Parathyroid adenoma (tissue), 2 donors: ENCODE measurements around the gene UBE2D4.
"Not testable (repeated sequence)": the region's sequence is repeated elsewhere in the genome, so short reads cannot be mapped to it uniquely, and the experiment has no call there.

Experiments used
- H2AFZ ChIP-seq: fragments of 300-600 bp; sonication (generic); one replicate; pipeline ENCODE4 v1.7.0; 2017; ENCODE audit warnings: antibody characterized with exemption, mild to moderate bottlenecking
- H3K27ac ChIP-seq: fragments of 300-600 bp; sonication (generic); one replicate; pipeline ENCODE4 v1.7.0; 2017
- H3K27me3 ChIP-seq: fragments of 300-600 bp; sonication (generic); one replicate; pipeline ENCODE4 v1.7.0; 2017; ENCODE audit warnings: low read length; ENCODE audit not compliant: control insufficient read depth, insufficient read depth
- H3K36me3 ChIP-seq: fragments of 300-600 bp; sonication (generic); one replicate; pipeline ENCODE4 v1.7.0; 2017; ENCODE audit warnings: low read length; ENCODE audit not compliant: control insufficient read depth, insufficient read depth
- H3K4me1 ChIP-seq: fragments of 300-600 bp; sonication (generic); one replicate; pipeline ENCODE4 v1.7.0; 2017; ENCODE audit warnings: control low read depth
- H3K4me2 ChIP-seq: fragments of 300-600 bp; sonication (generic); one replicate; pipeline ENCODE4 v1.7.0; 2017; ENCODE audit warnings: low read length
- H3K4me3 ChIP-seq: fragments of 300-600 bp; sonication (generic); one replicate; pipeline ENCODE4 v1.7.0; 2017; ENCODE audit warnings: low read depth, low read length
- H3K79me2 ChIP-seq: fragments of 300-600 bp; sonication (generic); one replicate; pipeline ENCODE4 v1.7.0; 2017; ENCODE audit warnings: control low read depth
- H3K9ac ChIP-seq: fragments of 300-600 bp; sonication (generic); one replicate; pipeline ENCODE4 v1.7.0; 2017; ENCODE audit warnings: mild to moderate bottlenecking
- H3K9me3 ChIP-seq: fragments of 300-600 bp; sonication (generic); one replicate; pipeline ENCODE4 v1.7.0; 2017; ENCODE audit warnings: low read length; ENCODE audit not compliant: control insufficient read depth
- TF ChIP-seq, protein P1 (sequence below): fragments of 300-600 bp; sonication (generic); IDR thresholded peaks from one replicate; pipeline ENCODE4 v1.7.0; 2017; ENCODE audit warnings: antibody characterized with exemption, mild to moderate bottlenecking
- donor health status: primary hyperparathyroidism.

UBE2D4 gene

DNA sequence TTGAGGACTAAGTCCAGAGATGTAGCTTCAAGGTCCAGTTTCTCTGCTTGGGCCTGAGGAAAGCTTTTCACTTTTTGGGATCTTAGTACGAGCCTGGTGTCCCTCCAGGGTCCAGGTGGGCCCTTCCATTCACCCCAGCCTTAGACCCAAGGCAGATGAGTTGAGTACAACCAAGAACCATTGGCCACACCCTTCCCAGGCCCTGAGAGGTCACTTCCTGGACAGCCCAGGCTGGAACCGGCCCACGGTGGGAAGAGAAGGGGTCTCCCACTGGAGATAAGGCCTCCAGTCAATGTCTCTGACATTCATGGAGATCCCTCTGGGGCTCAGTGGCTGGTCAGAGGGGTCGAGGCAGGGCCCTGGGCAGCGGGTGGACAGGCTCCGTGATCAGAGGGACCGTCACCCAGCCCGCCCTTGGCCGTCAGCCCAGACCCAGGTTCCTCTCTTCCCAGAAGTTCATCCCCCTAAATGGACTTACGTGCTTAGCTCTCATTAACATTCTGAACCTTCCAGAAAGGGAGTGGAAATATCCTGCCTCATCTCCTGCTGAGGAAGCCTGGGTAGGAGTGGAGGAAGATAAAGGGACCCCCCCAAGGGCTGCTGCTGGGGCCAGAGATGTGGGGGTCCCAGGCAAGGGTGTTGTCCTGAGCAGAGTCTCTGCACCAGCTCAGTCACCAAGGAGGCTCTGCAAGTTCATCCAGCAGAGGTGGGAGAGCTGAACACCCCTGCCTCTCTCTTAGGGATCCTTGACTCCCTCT, 48.7 kb downstream of the UBE2D4 start:
- H3K79me2 ChIP-seq, H3K9ac ChIP-seq, H3K27ac ChIP-seq, H3K9me3 ChIP-seq, H3K27me3 ChIP-seq, H2AFZ ChIP-seq, H3K36me3 ChIP-seq, H3K4me2 ChIP-seq, H3K4me1 ChIP-seq, H3K4me3 ChIP-seq: not testable (repeated sequence)

DNA sequence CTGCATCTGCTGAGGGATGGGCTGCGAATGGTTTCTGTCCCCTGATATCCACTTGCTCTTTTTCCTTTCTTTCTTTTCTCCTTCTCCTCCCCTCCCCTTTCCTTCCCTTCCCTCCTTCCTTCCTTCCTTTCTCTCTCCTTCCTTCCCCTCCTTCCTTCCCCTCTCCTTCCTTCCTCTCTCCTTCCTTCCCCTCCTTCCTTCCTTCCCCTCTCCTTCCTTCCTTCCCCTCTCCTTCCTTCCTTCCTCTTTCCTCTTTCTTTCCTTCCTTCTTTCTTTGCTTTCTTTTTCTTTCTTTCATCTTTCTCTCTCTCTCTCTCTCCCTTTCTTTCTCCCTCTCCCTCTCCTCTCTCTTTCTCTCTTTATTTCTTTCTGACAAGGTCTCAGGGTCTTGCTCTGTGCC, 51.3 kb downstream of the UBE2D4 start:
- Histone ChIP-seq H3K27me3 (no peaks in the 10 kb centered on the region), H3K4me2 (no peak overlapping the region), H3K4me1 (no peaks in the 10 kb centered on the region), H3K9ac (no peak overlapping the region), H3K36me3 (no peaks in the 10 kb centered on the region), H3K4me3 (no peak overlapping the region), H3K9me3 (no peaks in the 10 kb centered on the region), H3K79me2 (no peaks in the 10 kb centered on the region), H3K27ac (no peak overlapping the region), H2AFZ (no peak overlapping the region)
- TF ChIP-seq, protein P1, sequence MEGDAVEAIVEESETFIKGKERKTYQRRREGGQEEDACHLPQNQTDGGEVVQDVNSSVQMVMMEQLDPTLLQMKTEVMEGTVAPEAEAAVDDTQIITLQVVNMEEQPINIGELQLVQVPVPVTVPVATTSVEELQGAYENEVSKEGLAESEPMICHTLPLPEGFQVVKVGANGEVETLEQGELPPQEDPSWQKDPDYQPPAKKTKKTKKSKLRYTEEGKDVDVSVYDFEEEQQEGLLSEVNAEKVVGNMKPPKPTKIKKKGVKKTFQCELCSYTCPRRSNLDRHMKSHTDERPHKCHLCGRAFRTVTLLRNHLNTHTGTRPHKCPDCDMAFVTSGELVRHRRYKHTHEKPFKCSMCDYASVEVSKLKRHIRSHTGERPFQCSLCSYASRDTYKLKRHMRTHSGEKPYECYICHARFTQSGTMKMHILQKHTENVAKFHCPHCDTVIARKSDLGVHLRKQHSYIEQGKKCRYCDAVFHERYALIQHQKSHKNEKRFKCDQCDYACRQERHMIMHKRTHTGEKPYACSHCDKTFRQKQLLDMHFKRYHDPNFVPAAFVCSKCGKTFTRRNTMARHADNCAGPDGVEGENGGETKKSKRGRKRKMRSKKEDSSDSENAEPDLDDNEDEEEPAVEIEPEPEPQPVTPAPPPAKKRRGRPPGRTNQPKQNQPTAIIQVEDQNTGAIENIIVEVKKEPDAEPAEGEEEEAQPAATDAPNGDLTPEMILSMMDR = no peak

DNA sequence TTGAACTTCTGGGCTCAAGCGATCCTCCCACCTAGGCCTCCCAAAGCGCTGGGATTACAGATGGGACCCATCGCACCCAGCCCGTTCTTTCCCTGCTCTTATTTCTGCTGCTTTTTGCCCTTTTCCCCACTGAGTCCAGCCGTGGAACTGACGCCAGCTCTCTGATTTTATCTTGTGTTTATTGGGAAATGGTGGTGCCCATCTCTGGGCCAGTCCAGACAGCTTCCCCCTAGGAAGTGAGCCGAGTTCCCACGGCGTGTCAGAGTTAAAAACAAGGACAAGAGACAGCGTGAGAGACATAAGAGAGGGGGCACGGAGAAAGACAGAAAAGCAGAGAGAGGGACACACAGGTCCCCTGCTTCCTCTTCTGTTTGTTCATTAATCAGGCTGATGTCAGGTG, 51.9 kb downstream of the UBE2D4 start:
- not testable (repeated sequence) for H3K79me2 ChIP-seq, H3K9me3 ChIP-seq, H3K27ac ChIP-seq, H3K27me3 ChIP-seq, H3K9ac ChIP-seq, H2AFZ ChIP-seq, H3K4me1 ChIP-seq, H3K4me3 ChIP-seq, H3K4me2 ChIP-seq, H3K36me3 ChIP-seq

DNA sequence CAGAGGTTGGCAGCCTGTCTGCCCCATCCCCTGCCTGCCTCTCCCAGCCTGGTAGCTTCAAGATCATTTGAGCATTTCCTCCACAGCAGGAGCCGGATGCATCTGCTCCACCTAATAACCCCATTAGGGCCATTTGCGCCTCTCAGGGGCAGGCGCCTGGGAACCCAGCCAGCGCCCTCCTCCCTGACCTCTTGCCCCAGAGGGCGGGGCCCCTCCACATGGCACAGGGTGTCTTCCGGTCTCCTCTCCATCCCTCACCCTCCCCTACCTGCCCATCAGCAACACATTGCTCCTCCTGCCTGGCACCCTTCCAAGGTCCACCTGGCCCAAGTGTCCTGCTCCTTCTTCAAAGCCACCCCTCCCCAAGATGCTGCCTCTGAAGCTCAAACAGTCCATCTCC, 56.6 kb downstream of the UBE2D4 start:
- H3K36me3 ChIP-seq, H3K4me3 ChIP-seq, H3K4me2 ChIP-seq, H3K79me2 ChIP-seq, H3K9ac ChIP-seq, H3K4me1 ChIP-seq, H3K27me3 ChIP-seq, H2AFZ ChIP-seq, H3K27ac ChIP-seq, H3K9me3 ChIP-seq: not testable (repeated sequence)

DNA sequence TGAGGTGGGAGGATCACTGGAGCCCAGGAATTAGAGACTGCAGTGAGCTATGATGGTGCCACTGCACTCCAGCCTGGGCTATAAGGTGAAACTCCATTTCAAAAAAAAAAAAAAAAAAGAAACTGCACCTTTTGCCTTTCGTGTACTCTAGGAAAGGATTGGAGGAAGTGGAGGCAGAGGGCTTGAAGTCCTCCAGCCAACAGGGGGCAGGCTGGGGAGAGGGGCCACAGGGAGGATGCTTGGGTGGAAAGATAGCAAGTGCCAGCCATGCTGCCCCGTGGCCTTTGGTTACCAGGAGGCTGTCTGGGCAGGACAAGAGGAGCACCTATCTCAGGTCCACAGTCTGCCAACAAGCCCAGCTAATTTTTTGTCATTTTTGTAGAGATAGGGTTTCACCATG, 57.5 kb downstream of the UBE2D4 start:
- H3K4me1 ChIP-seq, H3K4me2 ChIP-seq, H3K9ac ChIP-seq, H3K79me2 ChIP-seq, H3K36me3 ChIP-seq, H3K27me3 ChIP-seq, H3K4me3 ChIP-seq, H2AFZ ChIP-seq, H3K27ac ChIP-seq, H3K9me3 ChIP-seq: not testable (repeated sequence)

GRCh38 chr7:43985904-43986864, 59.9 kb downstream of the UBE2D4 start:
- H3K4me3 ChIP-seq = not testable (repeated sequence)

GRCh38 chr7:43987476-43987875, 61.2 kb downstream of the UBE2D4 start:
- H3K9me3 ChIP-seq, H3K36me3 ChIP-seq, H3K79me2 ChIP-seq, H3K27me3 ChIP-seq, H3K9ac ChIP-seq, H3K4me2 ChIP-seq, H3K4me1 ChIP-seq, H2AFZ ChIP-seq, H3K4me3 ChIP-seq, H3K27ac ChIP-seq: not testable (repeated sequence)

More at GRCh38 chr7:43985904-43986864, 59.9 kb downstream of the UBE2D4 start:
- not testable (repeated sequence) for H3K4me2 ChIP-seq, H3K27me3 ChIP-seq, H3K4me1 ChIP-seq, H3K27ac ChIP-seq, H2AFZ ChIP-seq, H3K36me3 ChIP-seq, H3K9ac ChIP-seq, H3K9me3 ChIP-seq, H3K79me2 ChIP-seq
- TF ChIP-seq, protein P1 = peak; percentile 65

GRCh38 chr7:43990011-43990585, 63.9 kb downstream of the UBE2D4 start:
- H3K9me3 ChIP-seq, H3K27me3 ChIP-seq, H2AFZ ChIP-seq, H3K79me2 ChIP-seq, H3K4me1 ChIP-seq, H3K4me3 ChIP-seq, H3K27ac ChIP-seq, H3K9ac ChIP-seq, H3K4me2 ChIP-seq, H3K36me3 ChIP-seq: not testable (repeated sequence)

DNA sequence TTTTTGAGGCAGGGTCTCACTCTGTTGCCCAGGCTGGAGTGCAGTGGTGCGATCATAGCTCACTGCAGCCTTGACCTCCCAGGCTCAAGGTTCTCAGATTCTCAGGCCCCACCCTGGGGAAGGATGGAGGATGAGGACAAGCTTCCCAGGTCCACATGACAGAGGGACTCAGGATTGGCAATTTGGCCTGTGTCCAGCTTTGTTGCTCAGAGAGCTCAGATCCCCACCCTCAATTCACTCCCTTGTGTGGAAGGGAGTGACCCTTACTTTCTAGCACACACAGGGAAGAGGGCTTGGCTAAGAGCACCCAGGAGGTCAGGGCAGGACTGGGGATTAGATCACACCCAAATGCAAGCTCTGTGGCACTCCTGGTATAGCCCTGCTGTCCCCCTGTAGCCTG, 64.6 kb downstream of the UBE2D4 start:
- H3K9ac ChIP-seq, H3K36me3 ChIP-seq, H3K79me2 ChIP-seq, H3K4me1 ChIP-seq, H2AFZ ChIP-seq, H3K9me3 ChIP-seq, H3K4me3 ChIP-seq, H3K27me3 ChIP-seq, H3K27ac ChIP-seq, H3K4me2 ChIP-seq: not testable (repeated sequence)
